ENCODE results near the gene UBE2D2.

The UBE2D2 gene

DNA sequence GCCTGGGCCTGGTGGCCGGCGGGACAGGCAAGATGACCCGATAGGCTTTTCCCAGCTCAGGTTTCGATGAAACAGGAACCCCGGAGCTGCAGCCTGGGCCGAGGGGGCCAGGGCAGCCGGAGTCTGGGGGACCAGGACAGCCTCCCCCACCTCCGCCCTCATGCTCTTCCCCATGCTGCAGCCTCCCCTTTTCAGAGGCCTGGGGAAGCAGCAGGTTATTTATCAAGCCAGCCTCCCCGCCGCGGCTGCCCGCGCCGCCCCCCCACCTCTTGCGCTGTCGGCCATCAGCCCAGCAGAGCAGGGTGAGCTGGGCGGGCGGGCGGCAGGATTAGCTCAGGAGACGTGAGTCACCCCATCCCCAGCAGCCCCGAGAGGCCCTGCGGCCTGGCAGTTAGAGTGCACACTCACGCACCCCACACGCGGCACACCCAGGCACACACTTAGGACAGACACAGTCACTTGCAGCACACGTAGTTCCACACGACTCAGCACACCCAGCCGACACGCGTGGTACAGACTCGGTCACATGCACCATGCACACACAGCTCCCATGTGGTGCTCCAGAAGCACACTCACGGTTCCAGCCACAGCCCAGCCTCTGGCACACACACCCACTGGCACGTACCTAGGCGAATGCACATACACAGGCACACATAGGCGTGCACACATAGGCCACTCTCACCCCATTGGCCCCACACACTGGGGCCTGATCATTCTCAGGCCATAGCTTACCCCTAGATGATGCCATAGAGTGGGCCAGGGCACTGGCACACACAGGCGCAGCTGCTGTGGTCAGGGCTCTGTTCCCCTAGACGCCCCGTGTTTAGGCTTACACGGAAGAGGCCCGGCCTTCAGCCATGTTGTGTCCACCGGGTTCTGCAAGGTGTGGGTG lies 100.0 kb downstream of the UBE2D2 start:
- no peak for DNase-seq (ENCODE audit: low read depth)

DNA sequence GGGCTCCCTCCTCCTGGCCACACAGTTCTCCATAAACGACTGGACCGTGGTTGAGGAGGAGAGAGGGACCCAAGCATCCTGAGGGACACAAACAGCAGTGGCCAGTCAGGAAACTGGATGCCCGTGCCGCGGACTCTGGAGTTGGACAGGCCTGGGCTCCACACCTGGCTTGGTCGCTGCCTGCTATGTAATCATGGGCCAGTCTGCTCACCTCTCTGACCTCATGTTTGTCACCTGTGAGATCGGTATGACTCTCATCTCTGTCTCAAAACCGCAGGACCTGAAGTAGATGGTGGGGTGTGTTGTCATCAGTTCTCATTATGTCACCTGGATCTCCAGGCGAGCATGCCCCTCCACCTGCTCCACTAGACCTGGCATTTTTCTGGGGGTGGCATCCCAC lies 101.5 kb downstream of the UBE2D2 start:
- DNase-seq (ENCODE audit: low read depth): no peak

DNA sequence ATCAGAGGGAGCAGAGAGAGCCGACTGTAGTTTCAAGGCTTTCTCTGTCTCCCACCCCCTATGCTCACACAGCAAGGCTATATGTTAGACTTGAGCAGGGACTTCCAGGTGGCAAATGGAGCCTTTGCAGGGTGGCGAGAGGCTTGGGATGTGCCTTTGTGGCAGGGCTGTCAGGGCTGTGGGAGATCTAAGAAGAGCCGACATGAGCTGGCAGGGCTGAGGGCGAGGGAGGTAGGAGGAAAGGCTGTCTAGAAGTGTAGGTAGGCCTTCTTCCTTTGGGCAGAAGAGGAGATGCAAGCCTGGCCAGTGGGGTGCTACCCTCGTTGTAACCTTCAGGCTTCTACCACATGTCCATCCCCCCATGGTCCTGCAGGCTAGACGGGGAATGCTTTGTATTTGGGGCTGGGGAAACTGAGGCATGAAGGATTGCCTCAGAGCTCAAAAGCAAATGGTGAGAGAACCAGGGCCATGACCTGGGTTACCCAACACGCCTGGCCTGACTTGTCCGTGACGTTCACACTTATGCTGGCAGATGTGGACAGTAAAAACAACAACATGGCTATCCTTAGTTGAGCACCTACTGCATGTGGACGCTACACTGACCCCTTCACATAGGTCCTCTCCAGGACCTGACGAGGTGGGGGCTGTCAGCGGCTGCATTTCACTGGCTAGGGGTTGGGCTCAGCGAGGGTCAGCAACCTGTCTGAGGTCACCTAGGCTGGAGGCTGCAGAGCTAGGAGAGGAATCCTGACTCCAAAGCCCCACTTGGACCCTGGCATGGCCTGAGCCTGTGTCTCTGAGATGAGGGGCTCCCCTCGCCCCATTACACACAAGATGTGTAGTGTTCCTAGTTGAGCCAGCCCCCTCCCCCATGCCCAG lies 102.3 kb downstream of the UBE2D2 start:
- no peak for DNase-seq (ENCODE audit: low read depth)

DNA sequence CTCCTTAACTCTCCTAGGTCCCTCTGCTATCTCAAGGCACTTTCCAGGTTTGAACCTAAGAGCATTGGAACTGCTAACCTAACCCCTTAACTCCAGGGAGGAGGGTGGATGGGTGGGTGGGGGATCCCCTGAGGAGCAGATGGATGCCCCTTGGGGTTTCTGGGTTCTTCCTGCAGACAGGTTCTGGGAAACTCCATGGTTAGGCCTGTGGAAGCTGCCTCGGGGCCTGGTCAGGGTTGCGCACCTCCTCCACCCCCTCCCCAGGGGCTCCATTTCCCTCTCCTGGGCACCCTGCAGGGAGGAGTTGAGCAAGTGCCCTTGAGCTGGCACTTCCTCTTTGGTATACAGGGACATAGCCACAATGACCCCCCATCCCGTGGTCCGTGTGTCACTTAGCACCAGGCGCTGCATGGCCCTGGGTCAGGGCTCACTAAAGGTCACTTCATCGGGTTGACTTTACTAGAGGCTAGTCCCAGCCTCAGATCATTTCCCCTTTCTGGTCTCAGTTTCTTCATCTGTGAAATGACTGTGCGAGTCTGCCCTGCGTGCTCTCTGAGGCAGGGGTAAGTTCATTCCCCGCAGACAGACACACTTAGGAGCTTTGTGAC lies 103.1 kb downstream of the UBE2D2 start:
- DNase-seq (ENCODE audit: low read depth): no peak

DNA sequence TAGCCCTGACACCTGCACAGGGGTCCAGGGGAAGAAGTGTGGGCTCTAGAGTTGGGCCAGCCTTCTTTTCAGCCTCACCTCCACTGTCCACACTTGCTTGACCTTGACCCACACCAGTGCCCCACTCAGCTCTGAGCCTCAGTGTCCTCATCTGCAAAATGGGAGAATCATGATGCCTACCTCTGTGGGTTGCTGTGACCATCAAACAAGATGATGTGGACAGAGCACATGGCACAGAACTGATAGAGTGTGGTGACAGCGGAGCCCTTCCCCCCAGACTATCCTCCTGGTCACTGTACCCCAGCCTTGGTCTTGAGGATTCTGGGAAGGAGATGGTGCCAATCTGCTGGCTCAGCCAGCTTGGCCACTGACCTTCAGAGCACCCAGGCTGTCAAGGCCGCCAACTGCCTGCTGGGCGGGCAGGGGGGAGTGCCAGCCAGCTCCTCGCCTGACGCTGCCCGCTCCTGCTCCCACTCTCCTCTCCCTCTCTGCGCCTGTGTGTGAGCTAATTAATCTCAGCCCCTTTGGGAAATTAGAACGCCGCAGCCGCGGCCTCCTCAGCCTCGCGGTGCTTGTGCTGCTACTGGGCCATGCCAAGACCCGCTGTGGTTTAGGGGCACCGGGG lies 103.7 kb downstream of the UBE2D2 start:
- DNase-seq (ENCODE audit: low read depth): no peak

DNA sequence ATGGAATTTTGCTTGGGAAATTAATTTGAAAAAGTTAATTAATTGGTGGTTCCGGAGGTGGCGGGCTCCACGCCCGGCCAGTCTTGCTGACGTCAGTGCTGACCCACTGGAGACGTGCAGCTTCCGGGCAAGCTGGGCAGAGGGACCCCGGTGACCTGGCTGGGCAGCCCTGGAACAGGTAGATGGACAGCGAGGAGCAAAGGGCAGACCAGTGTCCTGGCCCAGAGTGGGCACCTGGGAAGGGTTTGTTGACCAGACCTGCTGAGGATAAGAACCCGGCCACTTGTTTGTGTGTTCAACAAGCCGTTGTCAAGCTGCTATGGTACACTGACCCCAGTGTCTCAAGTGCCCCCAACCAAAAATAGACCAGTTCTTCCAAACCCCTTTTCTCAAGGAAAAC lies 104.5 kb downstream of the UBE2D2 start:
- no peak for DNase-seq (ENCODE audit: low read depth)

DNA sequence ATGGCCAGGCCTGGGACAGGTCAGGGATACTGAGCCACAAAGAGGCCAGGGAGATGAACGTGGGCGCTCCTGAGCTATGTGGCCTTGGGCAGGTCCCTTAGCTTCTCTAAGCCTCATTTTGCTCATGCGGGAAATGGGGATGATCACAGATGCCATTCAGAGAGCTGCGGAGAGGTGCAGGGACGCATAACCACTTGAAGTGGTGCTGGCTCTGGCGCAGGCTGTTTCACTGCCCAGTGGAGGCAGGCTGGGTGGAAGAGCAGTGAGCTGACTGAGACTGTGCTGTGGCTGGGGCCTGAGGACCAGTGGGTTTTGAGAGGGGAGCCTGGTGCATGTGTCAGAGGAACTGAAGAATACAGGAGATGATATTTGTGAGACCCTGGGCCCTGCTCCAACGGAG lies 105.4 kb downstream of the UBE2D2 start:
- DNase-seq (ENCODE audit: low read depth): no peak

DNA sequence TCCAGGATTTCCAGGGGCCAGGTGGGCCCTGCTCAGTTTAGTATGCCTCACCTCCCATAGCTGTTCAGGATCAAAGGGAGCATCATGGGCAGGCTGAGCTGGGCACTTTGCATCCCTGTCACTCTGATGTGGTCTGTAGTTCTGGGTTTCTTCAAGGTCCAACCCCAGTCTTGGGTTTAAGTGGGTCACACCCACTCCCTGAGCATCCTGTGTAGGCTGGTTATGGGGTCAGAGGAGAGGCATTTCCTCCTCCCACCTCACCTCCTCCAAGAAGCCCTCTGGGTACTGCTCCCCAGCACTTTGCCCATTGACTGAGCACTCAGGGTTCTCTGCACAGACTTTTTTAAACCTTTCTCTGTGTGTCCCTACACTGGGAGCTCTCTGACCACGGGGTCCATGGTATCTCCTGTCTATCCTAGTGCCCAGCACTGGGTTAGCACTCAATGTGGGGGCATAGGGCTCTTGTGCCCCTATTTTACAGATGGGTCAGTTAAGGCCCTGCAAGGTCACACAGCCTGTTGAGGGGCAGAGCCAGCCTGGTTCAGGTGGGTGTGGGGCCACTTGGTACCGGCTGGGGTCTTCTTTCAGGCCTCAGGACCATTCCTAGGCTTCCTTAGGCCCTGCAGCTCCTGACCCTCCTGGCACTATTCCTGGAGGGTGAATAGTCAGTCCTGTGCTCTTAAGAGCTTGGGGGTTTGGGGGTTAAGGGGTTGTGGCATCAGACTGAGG lies 106.0 kb downstream of the UBE2D2 start:
- no peak for DNase-seq (ENCODE audit: low read depth)

DNA sequence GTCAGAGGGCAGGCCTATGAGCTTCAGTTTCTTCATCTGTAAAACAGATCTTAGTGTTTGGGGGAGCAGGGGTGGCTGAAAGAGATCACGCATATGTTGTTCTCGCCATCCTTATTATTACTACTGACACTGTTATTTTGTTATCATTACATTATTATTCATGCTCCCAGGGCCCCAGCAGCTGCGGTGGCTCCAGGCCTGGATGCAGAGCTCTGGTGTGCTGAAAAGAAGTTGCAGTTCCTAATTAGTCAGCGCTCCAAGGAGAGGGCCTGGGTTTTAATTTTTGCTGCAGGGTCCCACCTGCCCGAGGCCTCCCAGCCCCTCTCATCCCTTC lies 106.6 kb downstream of the UBE2D2 start:
- no peak for DNase-seq (ENCODE audit: low read depth)

DNA sequence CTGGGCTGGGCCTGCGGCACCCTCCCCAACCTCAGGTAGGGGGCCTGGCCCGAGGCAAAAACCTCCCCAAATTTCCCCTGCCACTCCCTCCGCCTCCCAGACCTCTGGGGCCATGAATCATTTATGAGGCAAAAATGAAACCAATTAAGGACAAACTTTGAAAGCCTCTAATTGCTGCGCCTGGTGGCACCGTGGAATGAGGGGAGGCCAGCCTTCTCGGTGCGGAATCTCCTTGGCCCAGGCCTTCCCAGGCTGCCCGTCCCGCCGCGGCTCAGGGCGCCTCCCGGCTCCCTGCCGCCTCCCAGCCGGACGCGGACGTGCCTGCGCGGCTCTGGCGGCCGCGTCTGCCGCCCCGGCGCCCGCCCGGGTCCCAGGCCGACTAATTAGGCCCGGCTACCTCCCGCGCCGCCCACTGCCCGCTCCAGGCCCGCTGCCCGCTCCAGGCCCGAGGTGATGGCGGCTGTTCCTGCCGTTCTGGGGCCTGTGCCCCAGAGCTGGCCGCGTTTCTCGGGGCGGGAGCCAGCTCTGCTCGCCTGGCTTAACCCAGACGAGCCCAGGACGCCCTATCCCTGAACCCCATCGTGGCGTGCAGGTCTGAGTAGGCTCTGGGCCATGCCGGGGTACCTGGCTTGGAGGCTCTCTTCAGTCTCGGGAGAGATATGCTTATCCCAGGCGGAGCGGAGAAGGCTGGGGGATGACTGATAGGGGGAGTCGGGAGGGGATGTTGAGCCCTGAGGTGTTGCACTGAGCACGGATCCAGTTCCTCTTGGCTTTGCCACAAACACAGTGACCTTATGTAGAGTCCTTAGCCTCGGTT lies 107.1 kb downstream of the UBE2D2 start:
- DNase-seq (ENCODE audit: low read depth): no peak

DNA sequence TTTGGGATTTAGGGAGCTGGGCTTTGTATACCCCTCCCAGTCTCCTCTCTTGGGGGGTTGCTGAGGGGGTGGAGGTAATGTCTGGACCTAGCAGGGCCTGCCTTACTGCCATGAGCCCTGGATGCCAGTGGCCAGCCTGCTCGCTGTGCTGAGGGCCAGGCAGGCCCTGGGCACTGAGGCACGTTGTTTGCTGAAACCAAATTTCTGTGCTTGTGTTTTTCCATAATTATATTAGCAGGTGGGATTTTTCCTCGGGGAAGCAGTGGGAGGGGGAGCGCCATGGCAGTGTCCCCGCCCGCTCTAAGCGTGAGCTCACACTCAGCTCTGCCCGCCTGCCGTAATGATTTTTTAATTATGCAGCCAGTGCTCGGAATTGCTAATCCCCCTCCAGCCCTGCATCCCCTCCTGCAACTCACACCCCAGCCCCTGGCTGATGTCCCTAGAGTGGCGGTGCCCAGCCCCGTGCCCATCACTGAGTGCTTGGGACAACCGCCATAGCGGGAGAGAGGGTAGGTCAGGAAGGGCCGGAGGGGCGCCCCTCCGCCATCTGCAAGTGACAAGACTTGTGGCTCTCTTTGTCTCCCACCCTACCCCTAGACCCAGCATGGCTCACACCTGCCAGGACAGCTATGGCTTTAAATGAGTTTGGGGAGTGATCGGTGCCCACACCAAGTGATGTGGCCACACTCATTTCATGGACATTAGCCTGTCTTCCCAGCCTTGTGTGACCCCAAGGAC lies 108.0 kb downstream of the UBE2D2 start:
- no peak for DNase-seq (ENCODE audit: low read depth)

DNA sequence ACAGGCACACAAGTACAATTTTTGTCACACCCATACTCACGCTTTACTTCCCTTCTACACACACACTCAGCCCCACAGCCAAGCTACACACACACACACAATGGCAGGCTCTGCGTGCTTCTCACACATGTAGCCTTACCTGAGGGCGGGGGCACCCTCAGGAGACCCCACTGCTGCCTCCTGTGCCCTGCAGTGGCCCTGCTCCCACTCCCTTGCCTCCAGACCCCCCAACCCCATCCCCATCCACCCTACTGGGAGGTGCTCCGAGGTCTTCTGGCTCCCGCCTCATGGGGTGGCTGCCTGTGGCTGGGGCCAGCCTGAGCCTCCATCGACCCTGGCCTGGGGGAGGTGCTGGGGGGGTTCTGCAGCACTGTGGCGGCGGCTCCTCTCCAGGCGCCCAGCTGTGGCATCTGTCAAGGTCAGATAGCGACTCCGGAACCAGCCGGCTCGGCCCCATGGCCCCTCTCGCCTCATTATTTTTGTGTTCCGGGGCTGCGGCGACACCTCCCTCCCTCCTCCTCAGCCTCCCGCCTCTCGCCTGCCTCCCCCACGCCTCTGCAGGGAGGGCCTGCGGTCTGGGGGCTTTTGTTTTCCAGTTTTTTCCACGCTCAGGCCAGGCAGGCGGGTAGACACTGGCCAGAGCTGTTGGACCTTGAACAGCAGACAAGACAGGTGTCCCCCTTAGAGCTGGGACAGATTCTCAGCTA lies 108.7 kb downstream of the UBE2D2 start:
- no peak for DNase-seq (ENCODE audit: low read depth)

DNA sequence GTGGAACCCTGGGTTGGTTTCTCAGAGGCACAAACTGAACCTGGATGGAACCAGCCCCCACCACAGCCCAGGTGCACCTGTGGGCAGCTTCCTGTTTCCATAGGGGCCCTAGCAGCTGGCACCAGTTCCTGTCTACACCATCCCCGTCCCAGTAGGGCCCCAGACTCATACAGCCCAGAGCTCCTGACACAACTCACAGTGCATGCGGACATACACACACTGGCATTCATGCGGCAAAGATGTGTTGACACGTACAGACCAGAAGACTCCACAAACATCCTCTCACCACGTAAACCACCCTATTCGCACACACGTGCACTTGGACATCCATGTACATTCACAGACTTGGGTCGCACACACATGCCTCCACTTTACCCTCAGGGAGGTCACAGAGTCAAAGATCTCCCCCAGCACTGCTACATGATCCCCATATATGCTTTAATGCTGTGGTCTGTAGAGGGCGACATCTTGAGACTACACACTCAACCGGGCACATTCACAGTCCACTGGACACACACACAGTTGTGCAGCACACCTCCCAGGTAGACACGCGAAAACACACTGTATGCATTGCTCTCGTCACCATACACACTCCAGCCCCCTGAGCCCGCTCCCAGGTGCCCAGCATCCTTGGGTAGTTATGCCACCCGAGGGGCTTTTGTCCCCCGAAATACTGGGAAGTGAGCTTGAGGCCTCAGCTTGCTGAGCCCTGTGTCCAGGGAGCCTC lies 109.4 kb downstream of the UBE2D2 start:
- no peak for DNase-seq (ENCODE audit: low read depth)

DNA sequence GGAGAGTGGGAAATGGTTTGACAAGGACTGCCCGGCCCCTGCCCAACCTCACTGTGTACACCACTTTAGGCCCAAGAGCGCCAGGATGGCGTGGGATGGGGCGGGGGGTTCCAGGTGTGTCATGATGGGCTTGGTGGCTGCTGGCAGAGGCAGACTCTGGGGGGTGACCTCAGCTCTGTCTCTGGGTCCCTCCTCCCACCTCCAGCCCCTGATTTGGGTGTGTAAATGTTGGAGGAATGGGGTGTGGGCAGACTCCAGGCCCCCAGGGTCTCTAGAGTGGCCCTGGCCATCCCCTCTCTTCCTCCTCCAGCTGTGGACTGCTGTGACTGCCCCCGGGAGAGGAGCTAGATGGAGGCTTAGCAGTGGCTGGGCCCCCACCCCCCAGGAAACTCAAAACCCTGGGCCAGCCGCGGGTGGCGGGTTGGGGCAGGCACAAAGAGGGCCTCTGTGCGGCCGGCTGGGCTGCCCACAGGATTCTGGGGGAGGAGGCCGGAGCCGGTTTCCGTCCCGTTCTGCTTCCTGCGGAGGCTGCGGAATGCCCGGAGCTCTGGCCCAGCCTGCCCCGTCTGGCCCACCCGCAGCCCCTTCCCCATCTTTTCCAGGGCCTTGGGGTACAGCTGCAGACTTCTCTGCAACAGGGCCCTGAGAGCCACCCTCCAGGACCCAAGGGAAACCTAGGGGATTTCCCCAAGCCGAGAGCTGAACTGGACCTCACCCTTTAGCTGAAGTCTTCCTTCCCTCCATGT lies 110.1 kb downstream of the UBE2D2 start:
- DNase-seq (ENCODE audit: low read depth): no peak

DNA sequence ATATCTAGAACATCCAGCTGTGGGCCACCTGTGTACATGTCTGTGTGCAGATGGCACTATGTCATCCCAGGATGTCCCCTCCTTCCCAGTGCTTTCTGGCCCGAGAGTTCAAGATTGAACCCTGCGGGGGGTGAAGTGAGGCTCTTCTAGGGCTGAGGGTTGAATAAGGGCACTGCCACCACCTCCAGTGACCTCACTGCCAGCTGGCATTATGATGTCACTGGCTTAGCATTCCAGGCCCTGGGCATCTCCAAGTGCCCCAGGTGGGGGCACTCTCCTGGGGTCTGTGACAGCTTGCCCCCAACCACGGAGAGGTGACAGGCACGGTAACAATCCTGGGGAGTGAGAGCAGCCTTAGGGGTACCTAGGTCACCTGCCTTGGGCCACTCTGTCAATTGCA lies 114.1 kb downstream of the UBE2D2 start:
- no peak for DNase-seq (ENCODE audit: low read depth)

DNA sequence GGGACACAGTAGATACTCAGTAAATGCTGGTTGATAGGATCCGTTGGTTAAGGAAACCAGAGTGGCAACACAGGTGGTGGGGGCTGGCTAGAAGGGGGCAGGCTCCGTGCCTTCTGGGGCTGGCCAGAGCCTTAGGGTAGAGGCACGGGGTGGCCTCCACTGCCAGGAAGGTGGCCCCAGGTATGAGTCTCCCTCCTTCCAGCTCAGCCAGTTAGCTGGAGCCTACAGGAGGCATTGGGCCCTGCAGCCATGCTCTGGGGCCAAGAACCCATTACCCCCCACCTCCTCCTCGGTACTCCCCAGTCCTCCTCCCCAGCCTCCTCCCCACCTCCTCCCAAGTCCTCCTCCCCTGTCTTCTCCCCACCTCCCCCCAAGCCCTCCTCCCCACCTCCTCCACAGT lies 114.7 kb downstream of the UBE2D2 start:
- no peak for DNase-seq (ENCODE audit: low read depth)

DNA sequence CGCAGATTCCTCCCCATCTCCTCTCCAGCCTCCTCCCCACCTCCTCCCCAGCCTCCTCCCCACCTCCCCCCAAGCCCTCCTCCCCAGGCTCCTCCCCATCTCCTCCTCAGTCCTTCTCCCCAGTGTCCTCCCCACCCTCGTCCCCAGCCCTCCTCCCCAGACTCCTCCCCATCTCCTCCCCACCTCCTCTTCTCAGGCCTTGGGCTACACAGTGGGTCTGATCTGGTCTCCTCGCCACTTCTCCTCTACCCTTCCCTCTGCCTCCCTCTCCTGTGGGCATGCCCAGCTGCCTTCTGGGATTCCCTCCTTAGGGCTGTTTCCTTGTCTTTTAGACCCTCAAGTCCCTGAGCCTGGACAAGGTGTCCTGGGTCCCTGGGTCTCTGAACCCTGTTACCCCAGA lies 115.3 kb downstream of the UBE2D2 start:
- no peak for DNase-seq (ENCODE audit: low read depth)
